ENCODE results near the gene ANKRD39. TPM values are rescaled to one million over a fixed set of nuclear protein-coding genes. Genes with fewer than 3 reads are reported as not detected.

The ANKRD39 gene
- total and polyA plus RNA-seq, 2 experiments from 2014 or later, result 17.5 to 32.0 TPM

GRCh38 chr2:96859099-96859649 lies 1.4 kb upstream of the ANKRD39 start:
- H3K4me2 ChIP-seq, result peak overlapping the region; percentile 88
- TF ChIP-seq ZNF331 (CRISPR knock-in tag; IDR thresholded peaks at IDR 0.05; ENCODE audit: low read depth) (no peak), EZH2 (IDR thresholded peaks at IDR 0.05; ENCODE audit: low read depth, unreplicated experiment) (no peak), EZH2phosphoT487 (IDR thresholded peaks at IDR 0.05; ENCODE audit: unreplicated experiment) (no peak), JUNB (IDR thresholded peaks at IDR 0.05; ENCODE audit: unreplicated experiment) (no peak), ZNF462 (CRISPR knock-in tag; IDR thresholded peaks at IDR 0.05) (no peak), NANOG (IDR thresholded peaks at IDR 0.05; ENCODE audit: borderline replicate concordance) (no peak), POLR2AphosphoS5 (IDR thresholded peaks at IDR 0.05; ENCODE audit: low read depth) (no peak), ZNF114 (CRISPR knock-in tag; IDR thresholded peaks at IDR 0.05) (no peak), CREB1 (CRISPR knock-in tag; IDR thresholded peaks at IDR 0.05; ENCODE audit: low read depth) (no peak), STAT1 (IDR thresholded peaks at IDR 0.05; ENCODE audit: unreplicated experiment) (no peak)
- TF ChIP-seq, protein P1, sequence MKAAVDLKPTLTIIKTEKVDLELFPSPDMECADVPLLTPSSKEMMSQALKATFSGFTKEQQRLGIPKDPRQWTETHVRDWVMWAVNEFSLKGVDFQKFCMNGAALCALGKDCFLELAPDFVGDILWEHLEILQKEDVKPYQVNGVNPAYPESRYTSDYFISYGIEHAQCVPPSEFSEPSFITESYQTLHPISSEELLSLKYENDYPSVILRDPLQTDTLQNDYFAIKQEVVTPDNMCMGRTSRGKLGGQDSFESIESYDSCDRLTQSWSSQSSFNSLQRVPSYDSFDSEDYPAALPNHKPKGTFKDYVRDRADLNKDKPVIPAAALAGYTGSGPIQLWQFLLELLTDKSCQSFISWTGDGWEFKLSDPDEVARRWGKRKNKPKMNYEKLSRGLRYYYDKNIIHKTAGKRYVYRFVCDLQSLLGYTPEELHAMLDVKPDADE (IDR thresholded peaks at IDR 0.05), result no peak
- TF ChIP-seq, protein P2, sequence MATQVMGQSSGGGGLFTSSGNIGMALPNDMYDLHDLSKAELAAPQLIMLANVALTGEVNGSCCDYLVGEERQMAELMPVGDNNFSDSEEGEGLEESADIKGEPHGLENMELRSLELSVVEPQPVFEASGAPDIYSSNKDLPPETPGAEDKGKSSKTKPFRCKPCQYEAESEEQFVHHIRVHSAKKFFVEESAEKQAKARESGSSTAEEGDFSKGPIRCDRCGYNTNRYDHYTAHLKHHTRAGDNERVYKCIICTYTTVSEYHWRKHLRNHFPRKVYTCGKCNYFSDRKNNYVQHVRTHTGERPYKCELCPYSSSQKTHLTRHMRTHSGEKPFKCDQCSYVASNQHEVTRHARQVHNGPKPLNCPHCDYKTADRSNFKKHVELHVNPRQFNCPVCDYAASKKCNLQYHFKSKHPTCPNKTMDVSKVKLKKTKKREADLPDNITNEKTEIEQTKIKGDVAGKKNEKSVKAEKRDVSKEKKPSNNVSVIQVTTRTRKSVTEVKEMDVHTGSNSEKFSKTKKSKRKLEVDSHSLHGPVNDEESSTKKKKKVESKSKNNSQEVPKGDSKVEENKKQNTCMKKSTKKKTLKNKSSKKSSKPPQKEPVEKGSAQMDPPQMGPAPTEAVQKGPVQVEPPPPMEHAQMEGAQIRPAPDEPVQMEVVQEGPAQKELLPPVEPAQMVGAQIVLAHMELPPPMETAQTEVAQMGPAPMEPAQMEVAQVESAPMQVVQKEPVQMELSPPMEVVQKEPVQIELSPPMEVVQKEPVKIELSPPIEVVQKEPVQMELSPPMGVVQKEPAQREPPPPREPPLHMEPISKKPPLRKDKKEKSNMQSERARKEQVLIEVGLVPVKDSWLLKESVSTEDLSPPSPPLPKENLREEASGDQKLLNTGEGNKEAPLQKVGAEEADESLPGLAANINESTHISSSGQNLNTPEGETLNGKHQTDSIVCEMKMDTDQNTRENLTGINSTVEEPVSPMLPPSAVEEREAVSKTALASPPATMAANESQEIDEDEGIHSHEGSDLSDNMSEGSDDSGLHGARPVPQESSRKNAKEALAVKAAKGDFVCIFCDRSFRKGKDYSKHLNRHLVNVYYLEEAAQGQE (IDR thresholded peaks at IDR 0.05; ENCODE audit: unreplicated experiment), result no peak
- TF ChIP-seq, protein P3, sequence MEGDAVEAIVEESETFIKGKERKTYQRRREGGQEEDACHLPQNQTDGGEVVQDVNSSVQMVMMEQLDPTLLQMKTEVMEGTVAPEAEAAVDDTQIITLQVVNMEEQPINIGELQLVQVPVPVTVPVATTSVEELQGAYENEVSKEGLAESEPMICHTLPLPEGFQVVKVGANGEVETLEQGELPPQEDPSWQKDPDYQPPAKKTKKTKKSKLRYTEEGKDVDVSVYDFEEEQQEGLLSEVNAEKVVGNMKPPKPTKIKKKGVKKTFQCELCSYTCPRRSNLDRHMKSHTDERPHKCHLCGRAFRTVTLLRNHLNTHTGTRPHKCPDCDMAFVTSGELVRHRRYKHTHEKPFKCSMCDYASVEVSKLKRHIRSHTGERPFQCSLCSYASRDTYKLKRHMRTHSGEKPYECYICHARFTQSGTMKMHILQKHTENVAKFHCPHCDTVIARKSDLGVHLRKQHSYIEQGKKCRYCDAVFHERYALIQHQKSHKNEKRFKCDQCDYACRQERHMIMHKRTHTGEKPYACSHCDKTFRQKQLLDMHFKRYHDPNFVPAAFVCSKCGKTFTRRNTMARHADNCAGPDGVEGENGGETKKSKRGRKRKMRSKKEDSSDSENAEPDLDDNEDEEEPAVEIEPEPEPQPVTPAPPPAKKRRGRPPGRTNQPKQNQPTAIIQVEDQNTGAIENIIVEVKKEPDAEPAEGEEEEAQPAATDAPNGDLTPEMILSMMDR (conservative IDR thresholded peaks at IDR 0.05; ENCODE audit: low read depth in 2 of 2), result no peak
- Mint-ChIP-seq H3K27ac (peak overlapping the region; percentile 80), H3K4me3 (peak overlapping the region; percentile 75), H3K27me3 (ENCODE audit: insufficient read depth, low read depth, poor library complexity) (peaks cover 21% of the 10 kb centered on the region), H3K36me3 (ENCODE audit: low read depth) (peaks cover 40% of the 10 kb centered on the region), H3K4me1 (peaks cover 21% of the 10 kb centered on the region), H3K9me3 (no peaks in the 10 kb centered on the region; the same call in 2 of the 3 replicates)
- DNase-seq (ENCODE audit: low spot score) (no peak), ATAC-seq (peak; percentile 3)
- peaks cover 32% of the 10 kb centered on the region for H3K79me2 ChIP-seq (replicated peaks; ENCODE audit: insufficient read depth)
- peak overlapping the region; percentile 68; the same call in 1 of the 2 replicates for H2AFZ ChIP-seq
- peaks cover 18% of the 10 kb centered on the region; the same call in 1 of the 2 replicates for H3K36me3 ChIP-seq (ENCODE audit: insufficient read depth)
- H3K27ac ChIP-seq (ENCODE audit: low read depth), result 0 out of 2 replicates have a peak overlapping the region, but pooled peaks have one; percentile 59
- H3K4me3 ChIP-seq, result peak overlapping the region; percentile 72
- no peaks in the 10 kb centered on the region for H3K27me3 ChIP-seq (ENCODE audit: insufficient read depth)
- H3K9me2 ChIP-seq (ENCODE audit: insufficient read depth), result no peaks in the 10 kb centered on the region
- H3K4me1 ChIP-seq (ENCODE audit: insufficient read depth), result peaks cover 19% of the 10 kb centered on the region
- H3F3A ChIP-seq (replicated peaks; ENCODE audit: low read depth), result peaks cover 17% of the 10 kb centered on the region
- H4K20me1 ChIP-seq (replicated peaks; ENCODE audit: insufficient read depth), result peaks cover 6% of the 10 kb centered on the region

All from GM23338 (cell line).